Putamen (tissue), 1 donor: Measurements from ENCODE around the gene CEP290.
"Not testable (repeated sequence)": the region's sequence is repeated elsewhere in the genome, so short reads cannot be mapped to it uniquely, and the experiment has no call there.

Experiments used
- DNase-seq: peaks from one replicate; pipeline ENCODE4 v3.0.0-alpha.2; 2016; ENCODE audit warnings: low spot score

Gene CEP290

GRCh38 chr12:88144546-88145468 is 2.9 kb upstream of the CEP290 start:
- no peak for DNase-seq

GRCh38 chr12:88144037-88144436 is 2.1 kb upstream of the CEP290 start:
- DNase-seq = no peak

- peak; percentile 8 for DNase-seq
Measured at GRCh38 chr12:88142610-88142991, 713 bp upstream of the CEP290 start.

GRCh38 chr12:88141425-88141773 is 489 bp downstream of the CEP290 start:
- DNase-seq = no peak

- not testable (repeated sequence) for DNase-seq
Measured at GRCh38 chr12:88139711-88140110, 2.2 kb downstream of the CEP290 start.

- not testable (repeated sequence) for DNase-seq
Measured at GRCh38 chr12:88133181-88133580, 8.7 kb downstream of the CEP290 start.

- no peak for DNase-seq
Measured at GRCh38 chr12:88132392-88132791, 9.5 kb downstream of the CEP290 start.

- DNase-seq = no peak
Measured at GRCh38 chr12:88127855-88128254, 14.0 kb downstream of the CEP290 start.

- DNase-seq = no peak
Measured at GRCh38 chr12:88127099-88127498, 14.8 kb downstream of the CEP290 start.

- no peak for DNase-seq
Measured at GRCh38 chr12:88122666-88123065, 19.2 kb downstream of the CEP290 start.

GRCh38 chr12:88113871-88114270 is 28.0 kb downstream of the CEP290 start:
- no peak for DNase-seq

GRCh38 chr12:88111074-88111652 is 30.7 kb downstream of the CEP290 start:
- peak; percentile 19 for DNase-seq

- DNase-seq = no peak
Measured at GRCh38 chr12:88108021-88108420, 33.9 kb downstream of the CEP290 start.

- no peak for DNase-seq
Measured at GRCh38 chr12:88093573-88093972, 48.3 kb downstream of the CEP290 start.

- no peak for DNase-seq
Measured at GRCh38 chr12:88092771-88093170, 49.1 kb downstream of the CEP290 start.

- DNase-seq = no peak
Measured at GRCh38 chr12:88084210-88084609, 57.7 kb downstream of the CEP290 start.

- no peak for DNase-seq
Measured at GRCh38 chr12:88083634-88084033, 58.3 kb downstream of the CEP290 start.

GRCh38 chr12:88081247-88081646 is 60.6 kb downstream of the CEP290 start:
- no peak for DNase-seq

GRCh38 chr12:88067301-88067700 is 74.6 kb downstream of the CEP290 start:
- no peak for DNase-seq

GRCh38 chr12:88063375-88063774 is 78.5 kb downstream of the CEP290 start:
- DNase-seq = no peak

GRCh38 chr12:88062474-88062873 is 79.4 kb downstream of the CEP290 start:
- DNase-seq = no peak

- no peak for DNase-seq
Measured at GRCh38 chr12:88058719-88059077, 83.2 kb downstream of the CEP290 start.

- DNase-seq = peak; percentile 81
Measured at GRCh38 chr12:88057994-88058718, 83.7 kb downstream of the CEP290 start.
